ENCODE measurements around the gene INMT.

The INMT gene

DNA sequence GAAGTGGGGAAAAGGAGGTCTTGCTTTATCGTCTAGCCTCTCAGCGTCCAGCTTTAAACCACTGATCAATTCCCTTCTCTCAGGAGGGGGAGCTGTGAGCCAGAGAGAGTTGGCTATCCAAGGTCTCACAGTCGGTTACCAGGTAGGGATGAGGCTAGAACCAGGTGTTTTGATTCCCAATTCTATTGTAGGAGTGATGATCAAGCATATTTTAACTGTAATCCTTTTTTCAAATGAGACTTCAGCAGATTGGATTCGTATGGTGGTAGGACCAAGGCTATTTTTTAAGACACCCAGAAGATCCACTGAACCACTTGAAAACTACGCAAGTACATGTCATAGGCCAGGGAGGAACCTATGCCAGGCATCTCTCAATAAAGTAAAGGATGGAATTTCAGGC, 27.6 kb downstream of the INMT start:
- Histone ChIP-seq H3K9me3 (no peaks in the 10 kb centered on the region), H3K4me1 (ENCODE audit: control insufficient read depth in 1 of 2, insufficient read depth in 1 of 2, low read depth in 1 of 2, low read length in 1 of 2) (no peaks in the 10 kb centered on the region), H3K27me3 (no peaks in the 10 kb centered on the region), H3K36me3 (no peaks in the 10 kb centered on the region), H3K4me3 (ENCODE audit: low read depth in 1 of 2, low read length in 1 of 2) (no peak overlapping the region), H3K27ac (no peak overlapping the region)
- TF ChIP-seq, protein P1, sequence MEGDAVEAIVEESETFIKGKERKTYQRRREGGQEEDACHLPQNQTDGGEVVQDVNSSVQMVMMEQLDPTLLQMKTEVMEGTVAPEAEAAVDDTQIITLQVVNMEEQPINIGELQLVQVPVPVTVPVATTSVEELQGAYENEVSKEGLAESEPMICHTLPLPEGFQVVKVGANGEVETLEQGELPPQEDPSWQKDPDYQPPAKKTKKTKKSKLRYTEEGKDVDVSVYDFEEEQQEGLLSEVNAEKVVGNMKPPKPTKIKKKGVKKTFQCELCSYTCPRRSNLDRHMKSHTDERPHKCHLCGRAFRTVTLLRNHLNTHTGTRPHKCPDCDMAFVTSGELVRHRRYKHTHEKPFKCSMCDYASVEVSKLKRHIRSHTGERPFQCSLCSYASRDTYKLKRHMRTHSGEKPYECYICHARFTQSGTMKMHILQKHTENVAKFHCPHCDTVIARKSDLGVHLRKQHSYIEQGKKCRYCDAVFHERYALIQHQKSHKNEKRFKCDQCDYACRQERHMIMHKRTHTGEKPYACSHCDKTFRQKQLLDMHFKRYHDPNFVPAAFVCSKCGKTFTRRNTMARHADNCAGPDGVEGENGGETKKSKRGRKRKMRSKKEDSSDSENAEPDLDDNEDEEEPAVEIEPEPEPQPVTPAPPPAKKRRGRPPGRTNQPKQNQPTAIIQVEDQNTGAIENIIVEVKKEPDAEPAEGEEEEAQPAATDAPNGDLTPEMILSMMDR (IDR thresholded peaks at IDR 0.05) = no peak

DNA sequence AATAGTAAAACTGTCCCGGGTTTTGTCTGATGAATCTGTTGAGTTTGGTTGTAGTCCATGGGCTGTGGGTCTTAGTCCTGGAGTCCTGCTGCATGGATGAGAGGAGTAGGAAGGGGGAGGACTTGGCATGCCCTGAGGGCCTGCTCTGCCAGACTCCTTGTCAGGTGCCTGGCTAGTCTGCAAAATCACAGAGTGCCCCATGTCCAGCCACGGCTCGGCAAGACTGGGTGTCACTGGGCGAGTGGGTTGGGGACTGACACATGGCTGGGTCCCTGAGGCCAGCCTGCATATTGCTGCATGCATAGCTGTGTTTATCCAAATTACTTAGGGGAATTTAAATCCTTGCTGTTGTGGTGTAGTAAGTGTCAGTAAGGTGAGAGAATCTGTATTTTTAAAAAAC, 29.0 kb downstream of the INMT start:
- H3K27me3 ChIP-seq = no peaks in the 10 kb centered on the region
- no peaks in the 10 kb centered on the region for H3K36me3 ChIP-seq
- no peak overlapping the region for H3K4me3 ChIP-seq (ENCODE audit: low read depth in 1 of 2, low read length in 1 of 2)
- H3K27ac ChIP-seq = no peak overlapping the region
- H3K4me1 ChIP-seq (ENCODE audit: control insufficient read depth in 1 of 2, insufficient read depth in 1 of 2, low read depth in 1 of 2, low read length in 1 of 2) = no peaks in the 10 kb centered on the region
- TF ChIP-seq, protein P1 (IDR thresholded peaks at IDR 0.05) = no peak
- H3K9me3 ChIP-seq = no peaks in the 10 kb centered on the region

DNA sequence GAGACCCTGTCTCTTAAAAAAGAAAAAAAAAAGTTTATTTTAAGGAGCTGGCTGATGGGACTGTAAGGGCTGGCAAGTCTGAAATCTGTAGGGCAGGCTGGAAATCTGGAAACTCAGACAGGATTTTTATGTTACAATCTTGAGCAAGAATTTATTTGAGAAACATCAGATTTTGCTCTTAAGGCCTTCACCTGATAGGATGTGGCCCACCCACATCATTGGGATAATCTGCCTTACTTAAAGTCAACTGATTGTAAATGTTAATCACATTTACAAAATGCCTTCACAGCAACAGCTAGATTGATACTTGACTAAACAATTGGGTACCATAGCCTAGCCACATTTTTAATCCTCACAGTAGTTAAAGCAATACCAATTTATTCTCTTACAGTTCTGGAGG, 30.8 kb downstream of the INMT start:
- no peaks in the 10 kb centered on the region for H3K27me3 ChIP-seq
- H3K4me3 ChIP-seq (ENCODE audit: low read depth in 1 of 2, low read length in 1 of 2) = no peak overlapping the region
- H3K4me1 ChIP-seq (ENCODE audit: control insufficient read depth in 1 of 2, insufficient read depth in 1 of 2, low read depth in 1 of 2, low read length in 1 of 2) = peaks cover 9 to 10% of the 10 kb centered on the region in 2 experiments
- no peak overlapping the region for H3K27ac ChIP-seq
- TF ChIP-seq, protein P1 (IDR thresholded peaks at IDR 0.05) = no peak
- H3K36me3 ChIP-seq = no peaks in the 10 kb centered on the region
- no peaks in the 10 kb centered on the region for H3K9me3 ChIP-seq

DNA sequence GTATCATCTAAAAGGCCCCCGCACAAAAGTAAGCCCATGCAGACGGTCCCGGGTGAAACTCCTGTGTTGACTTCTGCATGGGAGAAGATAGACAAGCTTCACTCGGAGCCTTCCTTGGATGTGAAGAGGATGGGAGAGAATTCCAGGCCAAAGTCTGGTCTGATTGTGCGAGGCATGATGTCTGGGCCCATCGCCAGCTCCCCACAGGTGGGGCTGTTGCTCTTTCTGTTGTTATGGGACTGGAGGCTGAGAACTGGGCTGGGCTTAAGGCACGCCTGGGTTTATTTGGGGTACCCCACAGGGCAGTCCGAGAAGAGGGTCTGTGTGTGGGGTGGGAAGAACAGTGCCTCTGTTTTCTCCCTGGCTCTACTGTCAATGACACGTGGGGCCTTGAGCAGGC, 33.9 kb downstream of the INMT start:
- no peaks in the 10 kb centered on the region for H3K36me3 ChIP-seq
- TF ChIP-seq, protein P1 (IDR thresholded peaks at IDR 0.05) = no peak
- H3K4me1 ChIP-seq (ENCODE audit: control insufficient read depth in 1 of 2, insufficient read depth in 1 of 2, low read depth in 1 of 2, low read length in 1 of 2) = peaks cover 29 to 31% of the 10 kb centered on the region in 2 experiments
- no peaks in the 10 kb centered on the region for H3K9me3 ChIP-seq
- H3K4me3 ChIP-seq (ENCODE audit: low read depth in 1 of 2, low read length in 1 of 2) = no peak overlapping the region
- H3K27ac ChIP-seq = no peak overlapping the region
- H3K27me3 ChIP-seq = no peaks in the 10 kb centered on the region

DNA sequence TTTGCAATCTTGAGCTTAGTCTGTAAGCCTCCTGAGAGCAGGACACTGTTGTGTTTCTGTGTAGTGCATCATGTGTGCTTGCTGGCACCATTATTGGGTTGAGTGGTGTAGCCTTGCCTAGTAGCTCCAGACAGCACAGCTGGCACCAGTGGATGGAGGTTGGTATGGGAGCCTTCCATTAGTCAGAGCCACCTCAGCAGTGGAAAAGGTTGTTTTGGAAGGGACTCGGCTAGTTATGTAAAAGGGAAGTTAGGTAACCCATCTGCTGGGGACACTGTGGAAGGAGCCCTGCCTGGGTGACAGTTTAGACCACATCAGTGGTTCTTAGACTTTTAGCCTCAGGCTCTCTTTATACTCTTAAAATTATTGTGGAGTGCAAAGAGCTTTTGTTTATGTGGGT, 35.6 kb downstream of the INMT start:
- TF ChIP-seq, protein P1 (IDR thresholded peaks at IDR 0.05) = no peak
- H3K36me3 ChIP-seq = no peaks in the 10 kb centered on the region

More for the DNA sequence above, 35.6 kb downstream of the INMT start:
- Histone ChIP-seq H3K9me3 (no peaks in the 10 kb centered on the region), H3K4me1 (ENCODE audit: control insufficient read depth in 1 of 2, insufficient read depth in 1 of 2, low read depth in 1 of 2, low read length in 1 of 2) (peaks cover 29 to 31% of the 10 kb centered on the region in 2 experiments), H3K4me3 (ENCODE audit: low read depth in 1 of 2, low read length in 1 of 2) (no peak overlapping the region), H3K27ac (no peak overlapping the region), H3K27me3 (no peaks in the 10 kb centered on the region)
